H1 (cell line): ENCODE data around the gene RNU7-1. TPM values are rescaled to one million over a fixed set of nuclear protein-coding genes. Genes with fewer than 3 reads are reported as not detected.

Experiments
- NRF1 ChIP-seq: IDR thresholded peaks from 2 replicates; pipeline ENCODE4 v1.6.1; 2011; ENCODE audit warnings: mild to moderate bottlenecking, low read depth, low read length, improper control_type of control experiment
- polyA plus RNA-seq, 7 experiments: library from polyadenylated mRNA; depleted of rRNA in 3 of 7; stranded (reverse) in 5 of 7; unstranded in 2 of 7; fragments of >200 nt in 5 of 7; fragments of 200-250 nt in 2 of 7; gene quantifications; 1 replicate in 5 of 7; 2 replicates in 1 of 7; 4 replicates in 1 of 7; pipeline versions ENCODE4 v1.2.1 to v1.2.3, GENCODE V29; 2011 to 2013; ENCODE audit warnings: missing spikeins in 2 of 7, mixed read lengths in 2 of 7
- total RNA-seq: library from RNA; stranded (reverse); fragmentation: NEBNext Ultra II Directional; extraction: Animal tissue kit (Norgen Biotek cat#: 25700); gene quantifications from 2 replicates; pipeline ENCODE4 v1.2.1, GENCODE V29; 2021

The RNU7-1 gene
- total and polyA plus RNA-seq, 2 of the 8 experiments (the other 6 are each of a cell fraction or from before 2014, with no cell fraction given): not detected

- no peak for TF ChIP-seq NRF1
Observed at GRCh38 chr12:6982532-6982931, 38.9 kb downstream of the RNU7-1 start (continued).
